H9 (cell line): ENCODE results near the gene KCNMA1. TPM values are rescaled to one million over a fixed set of nuclear protein-coding genes. Genes with fewer than 3 reads are reported as not detected.
A peak's percentile ranks its signal among the peaks of the same experiment; 100 is the strongest.

Experiments used
- DNase-seq: peaks from one replicate; pipeline ENCODE4 v3.0.0-alpha.2; 2017
- H2AFZ ChIP-seq: one replicate; pipeline ENCODE4 v1.6.1; 2013; ENCODE audit warnings: mild to moderate bottlenecking, low read length, control low read depth, moderate library complexity
- H2AK5ac ChIP-seq: 2 replicates; pipeline ENCODE4 v1.6.1; 2013; ENCODE audit warnings: low read length, control low read depth, mixed read lengths; ENCODE audit not compliant: insufficient read length
- H2BK120ac ChIP-seq: one replicate; pipeline ENCODE4 v1.6.1; 2013; ENCODE audit warnings: low read depth, mild to moderate bottlenecking, low read length, control low read depth, inconsistent platforms; ENCODE audit not compliant: poor library complexity, severe bottlenecking
- H2BK12ac ChIP-seq: 2 replicates; pipeline ENCODE4 v1.6.1; 2013; ENCODE audit warnings: low read length, control low read depth, mixed read lengths, low read depth; ENCODE audit not compliant: insufficient read length
- H2BK15ac ChIP-seq: 2 replicates; pipeline ENCODE4 v1.6.1; 2013; ENCODE audit warnings: low read depth, low read length, control low read depth
- H2BK20ac ChIP-seq: one replicate; pipeline ENCODE4 v1.6.1; 2013; ENCODE audit warnings: low read depth, mild to moderate bottlenecking, low read length, control low read depth, inconsistent platforms; ENCODE audit not compliant: poor library complexity, severe bottlenecking
- H2BK5ac ChIP-seq: 2 replicates; pipeline ENCODE4 v1.6.1; 2013; ENCODE audit warnings: low read length, control low read depth, mixed read lengths; ENCODE audit not compliant: insufficient read length
- H3K14ac ChIP-seq: 2 replicates; pipeline ENCODE4 v1.6.1; 2013; ENCODE audit warnings: low read length, control low read depth; ENCODE audit not compliant: insufficient read depth
- H3K18ac ChIP-seq: 2 replicates; pipeline ENCODE4 v1.6.1; 2013; ENCODE audit warnings: low read depth, mild to moderate bottlenecking, mixed read lengths, low read length, control low read depth; ENCODE audit not compliant: insufficient read length
- H3K23ac ChIP-seq: 2 replicates; pipeline ENCODE4 v1.6.1; 2013; ENCODE audit warnings: low read length, control low read depth, mixed read lengths, low read depth; ENCODE audit not compliant: insufficient read length
- H3K23me2 ChIP-seq: 2 replicates; pipeline ENCODE4 v1.6.1; 2013; ENCODE audit warnings: low read depth, mild to moderate bottlenecking, mixed read lengths, low read length, control low read depth; ENCODE audit not compliant: insufficient read length, poor library complexity, severe bottlenecking
- H3K27ac ChIP-seq: 2 replicates; pipeline ENCODE4 v1.5.1; 2013; ENCODE audit warnings: low read length, control low read depth, mixed read lengths, low read depth; ENCODE audit not compliant: insufficient read length
- H3K27me3 ChIP-seq: 2 replicates; pipeline ENCODE4 v1.6.1; 2013; ENCODE audit warnings: low read length, control low read depth, inconsistent platforms; ENCODE audit not compliant: insufficient read depth
- H3K4ac ChIP-seq: 2 replicates; pipeline ENCODE4 v1.6.1; 2013; ENCODE audit warnings: low read depth, mild to moderate bottlenecking, control low read depth, inconsistent platforms, low read length, moderate library complexity
- H3K4me1 ChIP-seq: 2 replicates; pipeline ENCODE4 v1.6.1; 2013; ENCODE audit warnings: low read length, control low read depth, inconsistent platforms; ENCODE audit not compliant: insufficient read depth
- H3K4me2 ChIP-seq: 2 replicates; pipeline ENCODE4 v1.6.1; 2013; ENCODE audit warnings: low read length, control low read depth, mixed read lengths; ENCODE audit not compliant: insufficient read length, insufficient read depth
- H3K56ac ChIP-seq: 2 replicates; pipeline ENCODE4 v1.6.1; 2013; ENCODE audit warnings: low read depth, mild to moderate bottlenecking, mixed read lengths, low read length, control low read depth; ENCODE audit not compliant: insufficient read length
- H3K79me1 ChIP-seq: 2 replicates; pipeline ENCODE4 v1.6.1; 2013; ENCODE audit warnings: low read depth, mild to moderate bottlenecking, moderate library complexity, low read length, control low read depth, inconsistent platforms; ENCODE audit not compliant: insufficient read depth, poor library complexity, severe bottlenecking
- H3K79me2 ChIP-seq: 2 replicates; pipeline ENCODE4 v1.6.1; 2013; ENCODE audit warnings: low read length, control low read depth, inconsistent platforms; ENCODE audit not compliant: insufficient read depth
- H3K9ac ChIP-seq: 2 replicates; pipeline ENCODE4 v1.6.1; 2013; ENCODE audit warnings: low read length, control low read depth, mixed read lengths; ENCODE audit not compliant: insufficient read length; ENCODE audit errors: extremely low read depth
- H3K9me3 ChIP-seq: one replicate; pipeline ENCODE4 v1.6.1; 2013; ENCODE audit warnings: low read depth, low read length, inconsistent platforms; ENCODE audit not compliant: control insufficient read depth
- H3T11ph ChIP-seq: one replicate; pipeline ENCODE4 v1.6.1; 2013; ENCODE audit warnings: mild to moderate bottlenecking, low read length, control low read depth, inconsistent platforms
- H4K20me1 ChIP-seq: one replicate; pipeline ENCODE4 v1.6.1; 2013; ENCODE audit not compliant: control insufficient read depth, insufficient read length, insufficient read depth
- H4K5ac ChIP-seq: 2 replicates; pipeline ENCODE4 v1.6.1; 2013; ENCODE audit warnings: low read depth, mild to moderate bottlenecking, mixed read lengths, low read length, control low read depth; ENCODE audit not compliant: insufficient read length
- H4K8ac ChIP-seq: replicated peaks from 2 replicates; pipeline ENCODE4 v1.6.1; 2013; ENCODE audit warnings: low read length, control low read depth, mixed read lengths, low read depth; ENCODE audit not compliant: insufficient read length
- H4K91ac ChIP-seq: 2 replicates; pipeline ENCODE4 v1.6.1; 2013; ENCODE audit warnings: low read depth, mild to moderate bottlenecking, moderate library complexity, mixed read lengths, low read length, control low read depth; ENCODE audit not compliant: insufficient read length
- H3K27ac Mint-ChIP-seq, 3 experiments: 2 replicates in 2 of 3; 3 replicates in 1 of 3; pipeline ENCODE4 v1.8.0; 2020 to 2021; ENCODE audit warnings: mixed read lengths in 3 of 3, mild to moderate bottlenecking in 1 of 3, moderate library complexity in 1 of 3
- H3K27me3 Mint-ChIP-seq: 2 replicates; pipeline ENCODE4 v1.8.0; 2021; ENCODE audit warnings: low read depth, mild to moderate bottlenecking, moderate library complexity, mixed read lengths
- H3K36me3 Mint-ChIP-seq, 3 experiments: 2 replicates in 2 of 3; 3 replicates in 1 of 3; pipeline ENCODE4 v1.8.0; 2020 to 2021; ENCODE audit warnings: low read depth in 3 of 3, mixed read lengths in 3 of 3; ENCODE audit not compliant: insufficient read depth in 1 of 3
- H3K4me1 Mint-ChIP-seq, 2 experiments: 2 replicates each; pipeline ENCODE4 v1.8.0; 2020; ENCODE audit warnings: mixed read lengths in 2 of 2
- H3K4me3 Mint-ChIP-seq, 2 experiments: 2 replicates in 1 of 2; 3 replicates in 1 of 2; pipeline ENCODE4 v1.8.0; 2020 to 2021; ENCODE audit warnings: mild to moderate bottlenecking in 2 of 2, mixed read lengths in 2 of 2, moderate library complexity in 1 of 2
- H3K9me3 Mint-ChIP-seq, 2 experiments: 2 replicates in 1 of 2; 3 replicates in 1 of 2; pipeline ENCODE4 v1.8.0; 2020; ENCODE audit warnings: mild to moderate bottlenecking in 2 of 2, mixed read lengths in 2 of 2, moderate library complexity in 1 of 2
- CTCF ChIP-seq: fragments of 200-600 bp; sonication (generic); conservative IDR thresholded peaks from 3 replicates; pipeline ENCODE4 v1.8.0; 2021; ENCODE audit warnings: antibody characterized with exemption, mild to moderate bottlenecking
- WGBS: extraction: QIAGEN DNeasy Blood & Tissue Kit; methylation state at CpG from one replicate; pipeline ENCODE4 v1.1.7; 2013; ENCODE audit warnings: missing lambda C conversion rate, low lambda C conversion rate, mixed read lengths; ENCODE audit not compliant: insufficient read length; ENCODE audit errors: extremely low coverage; 5-methylcytosine and 5-hydroxymethylcytosine counted together
- total RNA-seq: library from RNA; stranded (reverse); gene quantifications from 2 replicates; pipeline ENCODE4 v1.2.1, GENCODE V29; 2021

Gene KCNMA1
- total RNA-seq, 1 experiment from 2014 or later = 2.0 TPM

DNA sequence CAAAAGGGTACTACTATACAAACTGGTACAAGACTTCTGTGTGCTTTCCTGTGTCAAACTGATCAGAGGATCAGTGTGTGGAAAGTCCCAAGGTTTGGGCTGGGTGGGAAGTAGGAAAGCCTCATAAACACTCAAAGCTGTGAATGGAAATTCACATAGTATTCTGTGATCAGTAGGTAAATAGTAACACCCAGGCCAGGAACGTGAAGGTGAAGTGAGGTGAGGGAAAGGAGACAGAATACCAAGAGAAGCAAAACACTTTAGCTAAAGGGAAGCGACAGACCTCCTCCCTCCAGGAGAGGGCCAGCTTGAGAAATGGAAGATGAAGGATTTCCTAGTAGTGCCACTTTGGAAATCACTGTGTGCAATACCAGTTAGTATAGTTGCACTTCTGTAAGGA is 451.9 kb downstream of the KCNMA1 start:
- H3K4me1 Mint-ChIP-seq = peaks cover 13 to 23% of the 10 kb centered on the region in 2 experiments
- no peak for DNase-seq
- H3K14ac ChIP-seq = no peak overlapping the region
- no peaks in the 10 kb centered on the region for H4K20me1 ChIP-seq
- H3K18ac ChIP-seq = no peak overlapping the region
- H2BK20ac ChIP-seq = no peak overlapping the region
- no peak overlapping the region for H4K5ac ChIP-seq
- H3K27me3 ChIP-seq = no peaks in the 10 kb centered on the region; the same call in 1 of the 2 replicates
- no peaks in the 10 kb centered on the region for H3K79me1 ChIP-seq
- H3K9me3 ChIP-seq = no peaks in the 10 kb centered on the region
- H3K27ac Mint-ChIP-seq = peak overlapping the region in 1 of 3 experiments; percentile 46; a peak in 1 of 7 replicates
- no peak overlapping the region for H3K27ac ChIP-seq
- H4K8ac ChIP-seq = no peak overlapping the region
- H2BK15ac ChIP-seq = no peak overlapping the region
- no peak overlapping the region for H4K91ac ChIP-seq
- H3K36me3 Mint-ChIP-seq = no peaks in the 10 kb centered on the region
- H3K4me2 ChIP-seq = no peak overlapping the region
- no peak for TF ChIP-seq CTCF
- no peak overlapping the region for H2BK120ac ChIP-seq
- H2AK5ac ChIP-seq = no peak overlapping the region
- H3K79me2 ChIP-seq = no peaks in the 10 kb centered on the region
- no peaks in the 10 kb centered on the region for H3K9me3 Mint-ChIP-seq
- no peak overlapping the region for H3K23ac ChIP-seq
- no peak overlapping the region for H3K4ac ChIP-seq
- no peaks in the 10 kb centered on the region; the same call in 1 of the 2 replicates for H3K27me3 Mint-ChIP-seq
- H3K23me2 ChIP-seq = no peaks in the 10 kb centered on the region
- no CpG with 5 or more reads among the region's 2 CpGs for WGBS
- H2AFZ ChIP-seq = no peak overlapping the region
- H3K4me3 Mint-ChIP-seq = no peak overlapping the region
- no peak overlapping the region for H3T11ph ChIP-seq
- no peak overlapping the region for H3K9ac ChIP-seq
- no peaks in the 10 kb centered on the region; the same call in 1 of the 2 replicates for H3K4me1 ChIP-seq
- H2BK12ac ChIP-seq = no peak overlapping the region
- no peak overlapping the region for H3K56ac ChIP-seq
- no peak overlapping the region for H2BK5ac ChIP-seq
